ENCODE data around the gene LTB. TPM values are rescaled to one million over a fixed set of nuclear protein-coding genes. Genes with fewer than 3 reads are reported as not detected.

Gene LTB
- total and polyA plus RNA-seq, 9 of the 15 experiments (the other 6 are each of a cell fraction or from before 2014, with no cell fraction given), result 0.07 to 0.51 TPM; not detected in 7

- TF ChIP-seq ARID3A (IDR thresholded peaks at IDR 0.05; ENCODE audit: borderline replicate concordance, low read depth, low read length) (no peak), ZNF512 (tag; IDR thresholded peaks at IDR 0.05) (no peak), PREB (CRISPR knock-in tag; IDR thresholded peaks at IDR 0.05) (0 out of 2 replicates have a peak, but pooled peaks have one; percentile 19), SMARCA5 (IDR thresholded peaks at IDR 0.05) (0 out of 2 replicates have a peak, but pooled peaks have one; percentile 15), ZNF174 (CRISPR knock-in tag; IDR thresholded peaks at IDR 0.05) (no peak), ZNF717 (CRISPR knock-in tag; IDR thresholded peaks at IDR 0.05) (no peak), SMARCA4 (IDR thresholded peaks at IDR 0.05) (0 out of 2 replicates have a peak, but pooled peaks have one; percentile 54), ZNF277 (CRISPR knock-in tag; IDR thresholded peaks at IDR 0.05; ENCODE audit: borderline replicate concordance) (no peak), RBBP5 (IDR thresholded peaks at IDR 0.05; ENCODE audit: borderline replicate concordance, insufficient read depth, low read length, poor library complexity, severe bottlenecking) (peak; percentile 76), POLR3G (IDR thresholded peaks at IDR 0.05; ENCODE audit: extremely low read depth, insufficient read length, insufficient replicate concordance) (no peak), ETS2 (tag; IDR thresholded peaks at IDR 0.05; ENCODE audit: borderline replicate concordance, poor library complexity, severe bottlenecking) (no peak), NR0B1 (IDR thresholded peaks at IDR 0.05; ENCODE audit: partially characterized antibody) (no peak), CBX2 (IDR thresholded peaks at IDR 0.05; ENCODE audit: insufficient read depth, low read length, poor library complexity, severe bottlenecking) (no peak), ZNF165 (CRISPR knock-in tag; IDR thresholded peaks at IDR 0.05; ENCODE audit: borderline replicate concordance) (no peak), SREBF1 (IDR thresholded peaks at IDR 0.05; ENCODE audit: borderline replicate concordance, low read depth, low read length) (no peak), GATAD2A (IDR thresholded peaks at IDR 0.05) (peak; percentile 92), CHD1 (IDR thresholded peaks at IDR 0.05; ENCODE audit: low read length) (peak; percentile 54), C11orf30 (IDR thresholded peaks at IDR 0.05; ENCODE audit: low read depth) (no peak), CXXC5 (CRISPR knock-in tag; IDR thresholded peaks at IDR 0.05) (peak; percentile 97), ZBTB12 (CRISPR knock-in tag; IDR thresholded peaks at IDR 0.05) (peak; percentile 48; the same call in 1 of the 2 replicates)
These were observed 1.3 kb downstream of the LTB start (continued) for GRCh38 chr6:31580807-31581433.

Measured in K562 (cell line).